Breast epithelium (tissue), 3 donors: ENCODE results near the gene LRRC49.

Experiments used
- POLR2A ChIP-seq: fragments of 450-650 bp; IDR thresholded peaks from one replicate; pipeline ENCODE4 v1.6.1; 2016; ENCODE audit warnings: antibody characterized with exemption, mild to moderate bottlenecking, moderate library complexity
- POLR2AphosphoS5 ChIP-seq, 3 donors: sonication (generic); formaldehyde crosslinking; IDR thresholded peaks; one replicate each; pipeline ENCODE4 v1.6.1; 2017; ENCODE audit warnings: antibody characterized with exemption in 3 of 3
- TF ChIP-seq, protein P1 (sequence below), 3 donors: fragments of 450-650 bp; IDR thresholded peaks; one replicate each; pipeline ENCODE4 v1.5.1; 2016 to 2017; ENCODE audit warnings: antibody characterized with exemption in 3 of 3, mild to moderate bottlenecking in 3 of 3, moderate library complexity in 3 of 3

- TF ChIP-seq, protein P1, sequence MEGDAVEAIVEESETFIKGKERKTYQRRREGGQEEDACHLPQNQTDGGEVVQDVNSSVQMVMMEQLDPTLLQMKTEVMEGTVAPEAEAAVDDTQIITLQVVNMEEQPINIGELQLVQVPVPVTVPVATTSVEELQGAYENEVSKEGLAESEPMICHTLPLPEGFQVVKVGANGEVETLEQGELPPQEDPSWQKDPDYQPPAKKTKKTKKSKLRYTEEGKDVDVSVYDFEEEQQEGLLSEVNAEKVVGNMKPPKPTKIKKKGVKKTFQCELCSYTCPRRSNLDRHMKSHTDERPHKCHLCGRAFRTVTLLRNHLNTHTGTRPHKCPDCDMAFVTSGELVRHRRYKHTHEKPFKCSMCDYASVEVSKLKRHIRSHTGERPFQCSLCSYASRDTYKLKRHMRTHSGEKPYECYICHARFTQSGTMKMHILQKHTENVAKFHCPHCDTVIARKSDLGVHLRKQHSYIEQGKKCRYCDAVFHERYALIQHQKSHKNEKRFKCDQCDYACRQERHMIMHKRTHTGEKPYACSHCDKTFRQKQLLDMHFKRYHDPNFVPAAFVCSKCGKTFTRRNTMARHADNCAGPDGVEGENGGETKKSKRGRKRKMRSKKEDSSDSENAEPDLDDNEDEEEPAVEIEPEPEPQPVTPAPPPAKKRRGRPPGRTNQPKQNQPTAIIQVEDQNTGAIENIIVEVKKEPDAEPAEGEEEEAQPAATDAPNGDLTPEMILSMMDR (IDR thresholded peaks at IDR 0.05), result no peak
- no peak for TF ChIP-seq POLR2A
- TF ChIP-seq POLR2AphosphoS5 (IDR thresholded peaks at IDR 0.05), result peak in 1 of 3 donors; percentile 51
Measured at GRCh38 chr15:71082803-71083202, 190.2 kb downstream of the LRRC49 start.
